ENCODE measurements around the gene SCN5A.

SCN5A gene

DNA sequence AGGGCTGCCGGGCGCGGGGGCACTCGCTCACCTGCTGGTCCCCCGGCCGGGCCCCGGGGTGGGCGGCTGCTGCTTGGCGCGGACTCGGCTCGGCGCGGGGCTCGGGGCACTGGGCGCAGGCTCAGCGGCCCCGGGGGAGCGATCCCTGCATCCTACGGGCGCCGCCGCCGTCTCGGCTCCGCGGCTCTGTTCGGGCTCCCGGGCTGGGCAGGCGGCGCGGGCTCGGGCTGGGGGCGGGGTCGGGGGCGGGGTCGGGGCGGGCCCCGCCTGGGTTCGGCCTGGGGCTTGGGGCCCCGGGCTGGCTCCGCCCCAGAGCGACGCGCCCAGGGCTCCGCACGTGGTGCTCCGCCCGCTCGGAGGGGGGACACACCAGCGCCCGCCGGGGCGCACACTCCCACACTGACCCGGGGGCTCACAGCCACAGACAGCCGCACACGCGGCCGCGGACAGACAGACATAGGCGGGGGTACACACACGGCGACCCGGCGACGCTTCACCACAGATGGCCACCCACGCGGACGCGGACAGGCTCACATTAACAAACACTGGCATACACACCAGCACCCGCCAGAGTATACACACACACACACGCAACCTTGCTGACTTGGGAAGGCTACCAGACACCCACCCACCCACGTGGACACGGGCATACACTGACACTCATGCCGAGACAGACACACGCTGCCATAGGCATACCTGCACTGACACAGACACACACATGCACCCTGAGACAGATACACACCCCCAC, at the start of gene SCN5A:
SCN5A (minus strand) TSS at position 188 of the 748 bp plus-strand sequence. CDS start 16,380 bp downstream, outside the sequence.
- H3K9me3 ChIP-seq (replicated peaks; ENCODE audit: insufficient read depth, low read length), result no peaks in the 10 kb centered on the region
- peaks cover 7% of the 10 kb centered on the region; the same call in 1 of the 2 replicates for H3F3A ChIP-seq (ENCODE audit: insufficient read depth, low read length)
- TF ChIP-seq, protein P1, sequence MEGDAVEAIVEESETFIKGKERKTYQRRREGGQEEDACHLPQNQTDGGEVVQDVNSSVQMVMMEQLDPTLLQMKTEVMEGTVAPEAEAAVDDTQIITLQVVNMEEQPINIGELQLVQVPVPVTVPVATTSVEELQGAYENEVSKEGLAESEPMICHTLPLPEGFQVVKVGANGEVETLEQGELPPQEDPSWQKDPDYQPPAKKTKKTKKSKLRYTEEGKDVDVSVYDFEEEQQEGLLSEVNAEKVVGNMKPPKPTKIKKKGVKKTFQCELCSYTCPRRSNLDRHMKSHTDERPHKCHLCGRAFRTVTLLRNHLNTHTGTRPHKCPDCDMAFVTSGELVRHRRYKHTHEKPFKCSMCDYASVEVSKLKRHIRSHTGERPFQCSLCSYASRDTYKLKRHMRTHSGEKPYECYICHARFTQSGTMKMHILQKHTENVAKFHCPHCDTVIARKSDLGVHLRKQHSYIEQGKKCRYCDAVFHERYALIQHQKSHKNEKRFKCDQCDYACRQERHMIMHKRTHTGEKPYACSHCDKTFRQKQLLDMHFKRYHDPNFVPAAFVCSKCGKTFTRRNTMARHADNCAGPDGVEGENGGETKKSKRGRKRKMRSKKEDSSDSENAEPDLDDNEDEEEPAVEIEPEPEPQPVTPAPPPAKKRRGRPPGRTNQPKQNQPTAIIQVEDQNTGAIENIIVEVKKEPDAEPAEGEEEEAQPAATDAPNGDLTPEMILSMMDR (IDR thresholded peaks at IDR 0.05; ENCODE audit: low read length), result no peak
- TF ChIP-seq EZH2phosphoT487 (IDR thresholded peaks at IDR 0.05; ENCODE audit: low read length), result no peak
- no peak for TF ChIP-seq EZH2 (optimal IDR thresholded peaks at IDR 0.05; ENCODE audit: low read depth, low read length)
- no peak within 1 kb of the TSS for H3K27ac ChIP-seq (ENCODE audit: low read length)
- H4K20me1 ChIP-seq (ENCODE audit: insufficient read depth, low read length), result no peaks in the 10 kb centered on the region
- peak within 1 kb of the TSS; percentile 90 for H2AFZ ChIP-seq (ENCODE audit: low read length)
- peak; percentile 65 for DNase-seq
- no peaks in the 10 kb centered on the region for H3K79me2 ChIP-seq (ENCODE audit: low read length)
- H3K4me3 ChIP-seq (ENCODE audit: low read length), result peak within 1 kb of the TSS; percentile 63
- H3K9me2 ChIP-seq (replicated peaks; ENCODE audit: insufficient read depth, low read length), result no peaks in the 10 kb centered on the region
- peaks cover 5% of the 10 kb centered on the region; the same call in 1 of the 2 replicates for H3K4me1 ChIP-seq (ENCODE audit: low read length)
- H3K27me3 ChIP-seq (replicated peaks; ENCODE audit: insufficient read depth, low read length), result peaks cover 19% of the 10 kb centered on the region
- peak within 1 kb of the TSS; percentile 21; the same call in 1 of the 2 replicates for H3K9ac ChIP-seq (ENCODE audit: low read length)
- H3K4me2 ChIP-seq (ENCODE audit: low read depth, low read length), result peak within 1 kb of the TSS; percentile 88
- no peaks in the 10 kb centered on the region for H3K36me3 ChIP-seq (replicated peaks; ENCODE audit: insufficient read depth, low read length)

- no peak overlapping the region for H3K9ac ChIP-seq (ENCODE audit: low read length)
- H3K4me3 ChIP-seq (ENCODE audit: low read length), result no peak overlapping the region
- no peaks in the 10 kb centered on the region for H3K9me3 ChIP-seq (replicated peaks; ENCODE audit: insufficient read depth, low read length)
- H3K4me2 ChIP-seq (ENCODE audit: low read depth, low read length), result no peak overlapping the region
- no peaks in the 10 kb centered on the region for H3F3A ChIP-seq (ENCODE audit: insufficient read depth, low read length)
- no peaks in the 10 kb centered on the region for H3K27me3 ChIP-seq (replicated peaks; ENCODE audit: insufficient read depth, low read length)
- no peak overlapping the region for H3K27ac ChIP-seq (ENCODE audit: low read length)
- TF ChIP-seq EZH2phosphoT487 (IDR thresholded peaks at IDR 0.05; ENCODE audit: low read length) (no peak), EZH2 (optimal IDR thresholded peaks at IDR 0.05; ENCODE audit: low read depth, low read length) (no peak)
- TF ChIP-seq, protein P1 (IDR thresholded peaks at IDR 0.05; ENCODE audit: low read length), result no peak
- H4K20me1 ChIP-seq (ENCODE audit: insufficient read depth, low read length), result no peaks in the 10 kb centered on the region
- H3K79me2 ChIP-seq (ENCODE audit: low read length), result no peaks in the 10 kb centered on the region
- H3K9me2 ChIP-seq (replicated peaks; ENCODE audit: insufficient read depth, low read length), result no peaks in the 10 kb centered on the region
- no peaks in the 10 kb centered on the region for H3K4me1 ChIP-seq (ENCODE audit: low read length)
- DNase-seq, result no peak
- H3K36me3 ChIP-seq (replicated peaks; ENCODE audit: insufficient read depth, low read length), result no peaks in the 10 kb centered on the region
- no peak overlapping the region for H2AFZ ChIP-seq (ENCODE audit: low read length)
Observed at GRCh38 chr3:38698760-38699159, 49.3 kb upstream of the SCN5A start.

DNA sequence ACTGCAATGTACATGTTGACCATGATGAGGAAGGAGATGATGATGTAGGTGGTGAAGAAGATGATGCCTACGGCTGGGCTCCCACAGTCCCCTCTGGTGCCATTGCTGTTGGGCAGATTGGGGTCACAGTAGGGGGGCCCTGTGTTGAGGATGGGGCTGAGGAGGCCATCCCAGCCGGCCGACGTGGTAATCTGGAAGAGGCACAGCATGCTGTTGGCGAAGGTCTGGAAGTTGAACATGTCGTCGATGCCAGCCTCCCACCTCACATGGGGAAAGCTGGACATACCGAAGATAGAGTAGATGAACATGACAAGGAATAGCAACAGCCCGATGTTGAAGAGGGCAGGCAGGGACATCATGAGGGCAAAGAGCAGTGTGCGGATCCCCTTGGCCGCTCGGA, 48.6 kb upstream of the SCN5A start:
- Histone ChIP-seq H3K36me3 (replicated peaks; ENCODE audit: insufficient read depth, low read length) (no peaks in the 10 kb centered on the region), H3K9me2 (replicated peaks; ENCODE audit: insufficient read depth, low read length) (no peaks in the 10 kb centered on the region), H3K4me2 (ENCODE audit: low read depth, low read length) (no peak overlapping the region), H3K4me3 (ENCODE audit: low read length) (no peak overlapping the region), H3F3A (ENCODE audit: insufficient read depth, low read length) (no peaks in the 10 kb centered on the region), H3K27me3 (replicated peaks; ENCODE audit: insufficient read depth, low read length) (no peaks in the 10 kb centered on the region), H3K27ac (ENCODE audit: low read length) (no peak overlapping the region), H3K9me3 (replicated peaks; ENCODE audit: insufficient read depth, low read length) (no peaks in the 10 kb centered on the region), H4K20me1 (ENCODE audit: insufficient read depth, low read length) (no peaks in the 10 kb centered on the region), H3K79me2 (ENCODE audit: low read length) (no peaks in the 10 kb centered on the region), H2AFZ (ENCODE audit: low read length) (no peak overlapping the region), H3K9ac (ENCODE audit: low read length) (no peak overlapping the region), H3K4me1 (ENCODE audit: low read length) (no peaks in the 10 kb centered on the region)
- TF ChIP-seq, protein P1 (IDR thresholded peaks at IDR 0.05; ENCODE audit: low read length), result no peak
- TF ChIP-seq EZH2 (optimal IDR thresholded peaks at IDR 0.05; ENCODE audit: low read depth, low read length), result no peak
- TF ChIP-seq EZH2phosphoT487 (IDR thresholded peaks at IDR 0.05; ENCODE audit: low read length), result no peak
- no peak for DNase-seq

Measured in MM.1S (cell line).